HCT116 (cell line): ENCODE measurements around the gene MATCAP1. TPM values are rescaled to one million over a fixed set of nuclear protein-coding genes. Genes with fewer than 3 reads are reported as not detected.

ENCODE experiments used
- ATAC-seq: fragments of 200-7000 bp; cut with Tn5 transposase; 2 replicates; pipeline ENCODE4 v1.9.1; 2020; ENCODE audit warnings: mild to moderate bottlenecking, moderate library complexity
- BruUV-seq: library from RNA; stranded (reverse); fragments of 400-500 nt; replicated peaks from 2 replicates; lab custom pipeline; 2021; lab: Mats Ljungman, UMichigan
- CTCF ChIA-PET: fragments of 300-600 bp; sonication (Branson Sonifier 250); formaldehyde crosslinking; loops from one replicate; lab custom pipeline; 2021; ENCODE audit warnings: antibody characterized with exemption; lab: Charles Lee
- POLR2A ChIA-PET: fragments of 300-600, 350-600 bp; sonication (Branson Sonifier 250); formaldehyde crosslinking; loops from one replicate; lab custom pipeline; 2021; ENCODE audit warnings: antibody characterized with exemption; lab: Charles Lee
- RAD21 ChIA-PET, 2 experiments: fragments of 300-600 bp; sonication (Branson Sonifier 250); formaldehyde crosslinking; loops; one replicate each; lab custom pipeline; 2023; ENCODE audit warnings: low total read pairs in 2 of 2; ENCODE audit not compliant: uncharacterized antibody in 2 of 2, unreplicated experiment in 2 of 2, low non-redundant PET in 1 of 2; lab: Charles Lee
- DNase-seq: peaks from one replicate; pipeline ENCODE4 v3.0.0-alpha.2; 2010; ENCODE audit warnings: low read depth, low spot score
- H2AFZ ChIP-seq: fragments of 200-600 bp; shearing (Covaris generic), sonication (generic); 2 replicates; pipeline ENCODE4 v1.6.1; 2017; ENCODE audit warnings: low read depth, mixed run types, mixed read lengths, antibody characterized with exemption, low read length; ENCODE audit not compliant: poor library complexity, severe bottlenecking
- H3K27ac ChIP-seq: 2 replicates; pipeline ENCODE4 v1.5.1; 2012; ENCODE audit warnings: low read depth, low read length
- H3K27me3 ChIP-seq: fragments of 200-600 bp; sonication (generic); 2 replicates; pipeline ENCODE4 v1.6.1; 2016; ENCODE audit warnings: mixed run types, low read length, mixed read lengths; ENCODE audit not compliant: insufficient read depth
- H3K36me3 ChIP-seq, 2 experiments: fragments of 200-500 bp in 1 of 2; fragments of 200-600 bp in 1 of 2; sonication (Bioruptor generic) in 1 of 2; sonication (generic) in 1 of 2; 2 replicates each; pipeline versions ENCODE4 v1.5.1 to v1.6.1; 2014 to 2016; ENCODE audit warnings: low read length in 2 of 2, inconsistent platforms in 1 of 2, mixed read lengths in 1 of 2, mixed run types in 1 of 2; ENCODE audit not compliant: insufficient read depth in 2 of 2, control insufficient read depth in 1 of 2
- H3K4me1 ChIP-seq, 2 experiments: fragments of 200-600 bp in 1 of 2; sonication (generic) in 1 of 2; 2 replicates each; pipeline versions ENCODE4 v1.5.1 to v1.6.1; 2012 to 2017; ENCODE audit warnings: low read length in 2 of 2, inconsistent platforms in 1 of 2, mild to moderate bottlenecking in 1 of 2, mixed read lengths in 1 of 2, mixed run types in 1 of 2, moderate library complexity in 1 of 2; ENCODE audit not compliant: insufficient read depth in 2 of 2, control insufficient read depth in 1 of 2
- H3K4me2 ChIP-seq: fragments of 200-600 bp; sonication (generic); 2 replicates; pipeline ENCODE4 v1.6.1; 2017; ENCODE audit warnings: mixed run types, low read length, mixed read lengths
- H3K4me3 ChIP-seq, 2 experiments: fragments of 200-600 bp in 1 of 2; sonication (generic) in 1 of 2; replicated peaks in 1 of 2; 2 replicates each; pipeline ENCODE4 v1.5.1; 2011 to 2016; ENCODE audit warnings: low read length in 2 of 2, control low read depth in 1 of 2, low read depth in 1 of 2, mild to moderate bottlenecking in 1 of 2, mixed read lengths in 1 of 2, mixed run types in 1 of 2
- H3K79me2 ChIP-seq: fragments of 200-600 bp; sonication (generic); 2 replicates; pipeline ENCODE4 v1.6.1; 2017; ENCODE audit warnings: mild to moderate bottlenecking, mixed run types, low read length, moderate library complexity, mixed read lengths; ENCODE audit not compliant: insufficient read depth
- H3K9ac ChIP-seq: fragments of 200-600 bp; sonication (generic); 2 replicates; pipeline ENCODE4 v1.6.1; 2016; ENCODE audit warnings: low read length, mixed read lengths
- H3K9me2 ChIP-seq: fragments of 200-600 bp; sonication (generic), shearing (Covaris generic); 2 replicates; pipeline ENCODE4 v1.6.1; 2017; ENCODE audit warnings: mixed run types, mild to moderate bottlenecking, moderate library complexity; ENCODE audit not compliant: insufficient read depth
- H3K9me3 ChIP-seq, 2 experiments: fragments of 200-500 bp in 1 of 2; fragments of 200-600 bp in 1 of 2; sonication (Bioruptor generic) in 1 of 2; sonication (generic) in 1 of 2; 2 replicates each; pipeline ENCODE4 v1.6.1; 2014 to 2017; ENCODE audit warnings: low read length in 2 of 2, mixed read lengths in 2 of 2, inconsistent platforms in 1 of 2, low read depth in 1 of 2, mild to moderate bottlenecking in 1 of 2, mixed run types in 1 of 2, moderate library complexity in 1 of 2; ENCODE audit not compliant: control insufficient read depth in 1 of 2, insufficient read depth in 1 of 2
- H4K20me1 ChIP-seq: fragments of 200-600 bp; sonication (generic), shearing (Covaris generic); 2 replicates; pipeline ENCODE4 v1.6.1; 2017; ENCODE audit warnings: mixed run types, mild to moderate bottlenecking, moderate library complexity; ENCODE audit not compliant: insufficient read depth
- CBX3 ChIP-seq: IDR thresholded peaks from 2 replicates; pipeline ENCODE4 v1.6.1; 2012; ENCODE audit warnings: low read depth
- ELF1 ChIP-seq: IDR thresholded peaks from 2 replicates; pipeline ENCODE4 v1.6.1; 2012; ENCODE audit warnings: low read depth, borderline replicate concordance
- FOSL1 ChIP-seq: IDR thresholded peaks from 2 replicates; pipeline ENCODE4 v1.6.1; 2012; ENCODE audit warnings: low read depth
- POLR2A ChIP-seq: IDR thresholded peaks from 2 replicates; pipeline ENCODE4 v1.7.0; 2011; ENCODE audit warnings: borderline replicate concordance; ENCODE audit not compliant: insufficient read depth, insufficient read length; ENCODE audit errors: extremely low read depth
- SP1 ChIP-seq: IDR thresholded peaks from 2 replicates; pipeline ENCODE4 v1.6.1; 2012; ENCODE audit warnings: low read depth
- TCF7L2 ChIP-seq: IDR thresholded peaks from 2 replicates; pipeline ENCODE4 v1.7.0; 2011; ENCODE audit warnings: borderline replicate concordance, inconsistent platforms; ENCODE audit not compliant: insufficient read depth, insufficient read length; ENCODE audit errors: extremely low read depth
- YY1 ChIP-seq: IDR thresholded peaks from 2 replicates; pipeline ENCODE4 v1.6.1; 2011; ENCODE audit warnings: low read length, low read depth, moderate library complexity, mild to moderate bottlenecking; ENCODE audit not compliant: insufficient replicate concordance; ENCODE audit errors: extremely low read depth
- ZNF274 ChIP-seq: fragments of 200-500 bp; sonication (Bioruptor generic); IDR thresholded peaks from 2 replicates; pipeline ENCODE4 v1.6.1; 2014; ENCODE audit warnings: mild to moderate bottlenecking, low read depth, low read length, inconsistent platforms
- intact Hi-C: fragments of 100-400 bp; cut with micrococcal nuclease; formaldehyde crosslinking; loops from 2 replicates; pipeline ENCODE4 v1.10.0; 2022
- total RNA-seq: library from RNA; stranded (reverse); gene quantifications from one replicate; pipeline ENCODE4 v1.2.1, GENCODE V29; 2021; ENCODE audit not compliant: unreplicated experiment
- TF ChIP-seq, protein P1 (sequence below): IDR thresholded peaks from 2 replicates; pipeline ENCODE4 v1.6.1; 2012; ENCODE audit warnings: low read depth
- TF ChIP-seq, protein P2 (sequence below): IDR thresholded peaks from 2 replicates; pipeline ENCODE4 v1.6.1; 2012
- TF ChIP-seq, protein P3 (sequence below): IDR thresholded peaks from 2 replicates; pipeline ENCODE4 v1.6.1; 2012

MATCAP1 gene
- total RNA-seq, 1 experiment from 2014 or later: 38.7 TPM

DNA sequence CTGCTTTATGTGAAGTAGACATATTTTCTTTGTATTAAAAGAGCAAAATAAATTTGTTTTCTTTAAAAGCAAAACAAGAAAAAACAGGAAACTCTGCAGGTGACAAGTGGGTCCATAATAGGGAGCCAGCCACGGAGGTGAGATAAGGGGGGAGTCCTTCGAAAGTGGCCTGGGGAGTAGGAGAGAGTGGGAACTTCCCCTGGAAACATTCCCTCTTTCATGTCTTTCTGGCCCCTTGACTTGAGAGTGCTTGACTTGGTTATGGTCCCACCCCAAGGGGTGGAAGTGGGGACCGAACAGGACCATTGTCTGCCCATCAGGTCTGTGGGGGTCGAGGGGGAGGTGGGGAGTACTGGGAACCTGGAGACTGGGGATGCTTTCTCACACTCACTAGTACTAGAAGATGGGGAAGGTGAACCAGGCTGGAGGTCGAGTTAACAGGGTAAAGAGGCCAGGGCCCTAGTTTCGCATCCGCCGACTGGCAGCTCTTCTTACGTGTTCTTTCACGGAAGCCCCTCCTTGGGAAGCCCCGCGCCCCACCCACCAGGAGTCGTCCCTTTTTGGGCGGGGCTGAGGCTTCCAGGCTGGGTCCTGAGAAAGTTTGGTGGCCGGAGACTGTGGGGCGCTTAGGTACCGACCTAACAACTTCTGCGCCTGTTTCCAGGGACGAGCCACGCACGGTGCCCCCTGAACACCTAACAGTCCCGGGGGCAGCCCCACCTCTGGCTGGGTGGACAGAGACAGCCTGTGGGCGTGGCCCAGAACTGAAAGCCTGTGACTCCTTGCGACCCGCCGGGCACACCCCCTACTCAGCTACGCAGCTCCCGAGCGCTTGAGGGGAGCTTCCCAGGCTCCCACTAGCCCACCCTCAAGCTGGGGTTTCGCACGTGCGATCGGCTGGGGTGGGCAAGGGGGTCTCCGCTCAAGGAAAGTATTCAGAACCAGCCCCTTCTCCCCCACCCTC is 24.8 kb downstream of the MATCAP1 start:
- intact Hi-C loops: loop anchor here (5.0 kb wide), 1 partner anchor 207 kb away; no protein-coding TSS in a partner anchor
- Histone ChIP-seq H3K9ac (peak overlapping the region; percentile 90), H3K4me3 (peak overlapping the region; percentile 80 to 98), H3K9me3 (no peaks in the 10 kb centered on the region), H2AFZ (no peak overlapping the region), H3K27me3 (no peaks in the 10 kb centered on the region), H3K4me1 (peaks cover 11 to 35% of the 10 kb centered on the region in 2 experiments; a peak in 3 of 4 replicates), H3K4me2 (peak overlapping the region; percentile 86), H3K36me3 (no peaks in the 10 kb centered on the region), H3K27ac (peak overlapping the region; percentile 69)
- ATAC-seq: peak; percentile 38
- BruUV-seq: TSS peak; percentile 44
- ChIA-PET RAD21 (interaction anchor here (0.7 to 1.2 kb wide), 2 partner anchors 141 kb away, joined by 3 read pairs; no protein-coding TSS in a partner anchor), CTCF (interaction anchor here (0.6 to 5.7 kb wide), 7 partner anchors 8 to 198 kb away, joined by 3 to 52 read pairs (median 8); partner anchors contain the start of genes B3GNT9, CES3 and NOL3)
- no peak for TF ChIP-seq ELF1
- TF ChIP-seq, protein P1, sequence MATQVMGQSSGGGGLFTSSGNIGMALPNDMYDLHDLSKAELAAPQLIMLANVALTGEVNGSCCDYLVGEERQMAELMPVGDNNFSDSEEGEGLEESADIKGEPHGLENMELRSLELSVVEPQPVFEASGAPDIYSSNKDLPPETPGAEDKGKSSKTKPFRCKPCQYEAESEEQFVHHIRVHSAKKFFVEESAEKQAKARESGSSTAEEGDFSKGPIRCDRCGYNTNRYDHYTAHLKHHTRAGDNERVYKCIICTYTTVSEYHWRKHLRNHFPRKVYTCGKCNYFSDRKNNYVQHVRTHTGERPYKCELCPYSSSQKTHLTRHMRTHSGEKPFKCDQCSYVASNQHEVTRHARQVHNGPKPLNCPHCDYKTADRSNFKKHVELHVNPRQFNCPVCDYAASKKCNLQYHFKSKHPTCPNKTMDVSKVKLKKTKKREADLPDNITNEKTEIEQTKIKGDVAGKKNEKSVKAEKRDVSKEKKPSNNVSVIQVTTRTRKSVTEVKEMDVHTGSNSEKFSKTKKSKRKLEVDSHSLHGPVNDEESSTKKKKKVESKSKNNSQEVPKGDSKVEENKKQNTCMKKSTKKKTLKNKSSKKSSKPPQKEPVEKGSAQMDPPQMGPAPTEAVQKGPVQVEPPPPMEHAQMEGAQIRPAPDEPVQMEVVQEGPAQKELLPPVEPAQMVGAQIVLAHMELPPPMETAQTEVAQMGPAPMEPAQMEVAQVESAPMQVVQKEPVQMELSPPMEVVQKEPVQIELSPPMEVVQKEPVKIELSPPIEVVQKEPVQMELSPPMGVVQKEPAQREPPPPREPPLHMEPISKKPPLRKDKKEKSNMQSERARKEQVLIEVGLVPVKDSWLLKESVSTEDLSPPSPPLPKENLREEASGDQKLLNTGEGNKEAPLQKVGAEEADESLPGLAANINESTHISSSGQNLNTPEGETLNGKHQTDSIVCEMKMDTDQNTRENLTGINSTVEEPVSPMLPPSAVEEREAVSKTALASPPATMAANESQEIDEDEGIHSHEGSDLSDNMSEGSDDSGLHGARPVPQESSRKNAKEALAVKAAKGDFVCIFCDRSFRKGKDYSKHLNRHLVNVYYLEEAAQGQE: no peak
- TF ChIP-seq, protein P2, sequence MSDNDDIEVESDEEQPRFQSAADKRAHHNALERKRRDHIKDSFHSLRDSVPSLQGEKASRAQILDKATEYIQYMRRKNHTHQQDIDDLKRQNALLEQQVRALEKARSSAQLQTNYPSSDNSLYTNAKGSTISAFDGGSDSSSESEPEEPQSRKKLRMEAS: no peak
- TF ChIP-seq SP1: no peak
- no peak for TF ChIP-seq TCF7L2
- no peak for TF ChIP-seq FOSL1
- no peak for TF ChIP-seq CBX3
- no peak for TF ChIP-seq YY1
- TF ChIP-seq, protein P3, sequence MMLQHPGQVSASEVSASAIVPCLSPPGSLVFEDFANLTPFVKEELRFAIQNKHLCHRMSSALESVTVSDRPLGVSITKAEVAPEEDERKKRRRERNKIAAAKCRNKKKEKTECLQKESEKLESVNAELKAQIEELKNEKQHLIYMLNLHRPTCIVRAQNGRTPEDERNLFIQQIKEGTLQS: no peak
- TF ChIP-seq POLR2A: no peak
- no peak for TF ChIP-seq ZNF274
- TF ChIP-seq, all 23 proteins: peak for 0
- no peaks in the 10 kb centered on the region; the same call in 1 of the 2 replicates for H3K79me2 ChIP-seq
- no peak for DNase-seq
- no peaks in the 10 kb centered on the region for H3K9me2 ChIP-seq
- H4K20me1 ChIP-seq: no peaks in the 10 kb centered on the region
- POLR2A ChIA-PET: interaction anchor here (0.6 to 2.7 kb wide), 3 partner anchors 8 to 13 kb away, joined by 3 to 17 read pairs (median 4); partner anchors contain the start of genes B3GNT9 and NOL3
